HCT116 (cell line): ENCODE data around the gene ARHGAP29.

ENCODE experiments used
- CEBPB ChIP-seq: IDR thresholded peaks from 2 replicates; pipeline ENCODE4 v1.6.1; 2012; ENCODE audit warnings: low read depth
- CTCF ChIP-seq, 3 experiments: fragments of 200-600 bp in 1 of 3; sonication (generic) in 1 of 3; IDR thresholded peaks in 2 of 3; conservative IDR thresholded peaks in 1 of 3; 2 replicates each; pipeline ENCODE4 v1.5.1; 2012 to 2017; ENCODE audit warnings: low read depth in 2 of 3, low read length in 2 of 3, antibody characterized with exemption in 1 of 3, borderline replicate concordance in 1 of 3, control low read depth in 1 of 3, mild to moderate bottlenecking in 1 of 3, mixed read lengths in 1 of 3, mixed run types in 1 of 3, moderate library complexity in 1 of 3; ENCODE audit not compliant: insufficient read depth in 1 of 3
- ELF1 ChIP-seq: IDR thresholded peaks from 2 replicates; pipeline ENCODE4 v1.6.1; 2012; ENCODE audit warnings: low read depth, borderline replicate concordance
- EZH2 ChIP-seq: fragments of 200-600 bp; sonication (generic); IDR thresholded peaks from 2 replicates; pipeline ENCODE4 v1.6.1; 2017; ENCODE audit warnings: antibody characterized with exemption, mixed run types
- EZH2phosphoT487 ChIP-seq: fragments of 200-600 bp; IDR thresholded peaks from 2 replicates; pipeline ENCODE4 v1.6.1; 2018; ENCODE audit warnings: antibody characterized with exemption, borderline replicate concordance
- FOSL1 ChIP-seq: IDR thresholded peaks from 2 replicates; pipeline ENCODE4 v1.6.1; 2012; ENCODE audit warnings: low read depth
- MAX ChIP-seq: IDR thresholded peaks from 2 replicates; pipeline ENCODE4 v1.6.1; 2012
- POLR2A ChIP-seq: IDR thresholded peaks from 2 replicates; pipeline ENCODE4 v1.7.0; 2011; ENCODE audit warnings: borderline replicate concordance; ENCODE audit not compliant: insufficient read depth, insufficient read length; ENCODE audit errors: extremely low read depth
- POLR2AphosphoS5 ChIP-seq: IDR thresholded peaks from 2 replicates; pipeline ENCODE4 v1.6.1; 2011; ENCODE audit warnings: mild to moderate bottlenecking, low read depth, low read length, moderate library complexity
- RAD21 ChIP-seq: IDR thresholded peaks from 2 replicates; pipeline ENCODE4 v1.6.1; 2012; ENCODE audit warnings: low read depth, mild to moderate bottlenecking
- REST ChIP-seq: IDR thresholded peaks from 2 replicates; pipeline ENCODE4 v1.6.1; 2012; ENCODE audit warnings: low read depth
- SIN3A ChIP-seq: IDR thresholded peaks from 2 replicates; pipeline ENCODE4 v1.6.1; 2012; ENCODE audit warnings: low read depth
- TCF7L2 ChIP-seq: IDR thresholded peaks from 2 replicates; pipeline ENCODE4 v1.7.0; 2011; ENCODE audit warnings: borderline replicate concordance, inconsistent platforms; ENCODE audit not compliant: insufficient read depth, insufficient read length; ENCODE audit errors: extremely low read depth
- YY1 ChIP-seq: IDR thresholded peaks from 2 replicates; pipeline ENCODE4 v1.6.1; 2011; ENCODE audit warnings: low read length, low read depth, moderate library complexity, mild to moderate bottlenecking; ENCODE audit not compliant: insufficient replicate concordance; ENCODE audit errors: extremely low read depth

GRCh38 chr1:94207695-94208094, 29.7 kb downstream of the ARHGAP29 start:
- TF ChIP-seq FOSL1 (no peak), POLR2A (no peak), CTCF (IDR thresholded peaks at IDR 0.05 in 2 of 3, conservative IDR thresholded peaks at IDR 0.05 in 1 of 3; ENCODE audit: borderline replicate concordance in 1 of 3, insufficient read depth in 1 of 3, low read depth in 2 of 3, low read length in 2 of 3) (no peak), CEBPB (no peak), RAD21 (no peak), TCF7L2 (no peak), REST (no peak), EZH2 (no peak), POLR2AphosphoS5 (no peak), SIN3A (no peak), ELF1 (no peak), EZH2phosphoT487 (no peak), MAX (no peak), YY1 (no peak)
